HEK293T (cell line): ENCODE measurements around the gene SMC2.

Experiments
- CTCF ChIA-PET: fragments of 350-600 bp; formaldehyde crosslinking; extraction: SDS; loops from one replicate; lab custom pipeline; 2021; ENCODE audit warnings: antibody characterized with exemption, inconsistent platforms; lab: Yijun Ruan, JAX
- POLR2A ChIA-PET: fragments of 350-600 bp; formaldehyde crosslinking; extraction: SDS; loops from one replicate; lab custom pipeline; 2020; ENCODE audit warnings: antibody characterized with exemption, inconsistent platforms; lab: Yijun Ruan, JAX
- DNase-seq: peaks from one replicate; pipeline ENCODE4 v3.0.0; 2012; ENCODE audit warnings: mixed read lengths; ENCODE audit errors: extremely low spot score
- ARNT ChIP-seq: fragments of 450-650 bp; IDR thresholded peaks from 2 replicates; pipeline ENCODE4 v1.6.1; 2017; ENCODE audit warnings: mild to moderate bottlenecking
- BHLHE40 ChIP-seq: fragments of 450-650 bp; IDR thresholded peaks from 2 replicates; pipeline ENCODE4 v1.6.1; 2016; ENCODE audit warnings: mild to moderate bottlenecking, moderate library complexity, borderline replicate concordance
- CTBP1 ChIP-seq: fragments of 450-650 bp; IDR thresholded peaks from 2 replicates; pipeline ENCODE4 v1.6.1; 2016; ENCODE audit warnings: borderline replicate concordance
- ELF4 ChIP-seq: fragments of 450-650 bp; IDR thresholded peaks from 2 replicates; pipeline ENCODE4 v1.6.1; 2017; ENCODE audit warnings: antibody characterized with exemption
- FOXA1 ChIP-seq: fragments of 450-650 bp; IDR thresholded peaks from 2 replicates; pipeline ENCODE4 v1.6.1; 2016; ENCODE audit warnings: mild to moderate bottlenecking
- FOXK2 ChIP-seq: fragments of 450-650 bp; IDR thresholded peaks from 2 replicates; pipeline ENCODE4 v1.6.1; 2016; ENCODE audit warnings: mild to moderate bottlenecking
- FOXM1 ChIP-seq: fragments of 450-650 bp; IDR thresholded peaks from 2 replicates; pipeline ENCODE4 v1.6.1; 2017; ENCODE audit warnings: mild to moderate bottlenecking, borderline replicate concordance
- HDGF ChIP-seq: fragments of 450-650 bp; IDR thresholded peaks from 2 replicates; pipeline ENCODE4 v1.6.1; 2017; ENCODE audit warnings: antibody characterized with exemption, borderline replicate concordance
- L3MBTL2 ChIP-seq: fragments of 450-650 bp; conservative IDR thresholded peaks from 2 replicates; pipeline ENCODE4 v1.6.1; 2016; ENCODE audit warnings: mild to moderate bottlenecking
- LEF1 ChIP-seq: fragments of 450-650 bp; IDR thresholded peaks from 2 replicates; pipeline ENCODE4 v1.6.1; 2017; ENCODE audit warnings: mild to moderate bottlenecking, borderline replicate concordance
- NFRKB ChIP-seq: fragments of 450-650 bp; IDR thresholded peaks from 2 replicates; pipeline ENCODE4 v1.6.1; 2016; ENCODE audit warnings: mild to moderate bottlenecking, moderate library complexity
- PKNOX1 ChIP-seq: fragments of 450-650 bp; IDR thresholded peaks from 2 replicates; pipeline ENCODE4 v1.6.1; 2016
- SP1 ChIP-seq: fragments of 450-650 bp; IDR thresholded peaks from 2 replicates; pipeline ENCODE4 v1.6.1; 2017
- SUZ12 ChIP-seq: fragments of 450-650 bp; IDR thresholded peaks from 2 replicates; pipeline ENCODE4 v1.6.1; 2016; ENCODE audit warnings: mild to moderate bottlenecking
- TARDBP ChIP-seq: fragments of 450-650 bp; IDR thresholded peaks from 2 replicates; pipeline ENCODE4 v1.6.1; 2016
- ZNF384 ChIP-seq: fragments of 450-650 bp; IDR thresholded peaks from 2 replicates; pipeline ENCODE4 v1.6.1; 2016

SMC2 gene

GRCh38 chr9:104074876-104075275 is 19.2 kb upstream of the SMC2 start:
- TF ChIP-seq ARNT (no peak), L3MBTL2 (no peak), SP1 (no peak), TARDBP (no peak)
- ChIA-PET POLR2A (no interaction called here), CTCF (interaction anchor here (0.7 kb wide), 1 partner anchor 8 kb away, joined by 4 read pairs; no protein-coding TSS in a partner anchor)
- DNase-seq, result no peak

- CTCF ChIA-PET, result interaction anchor here (0.7 kb wide), 1 partner anchor 10 kb away, joined by 4 read pairs; no protein-coding TSS in a partner anchor
Measured at GRCh38 chr9:104075801-104076753, 18.0 kb upstream of the SMC2 start.

GRCh38 chr9:104078596-104078995 is 15.5 kb upstream of the SMC2 start:
- DNase-seq, result no peak
- ChIA-PET CTCF (no interaction called here), POLR2A (no interaction called here)
- TF ChIP-seq TARDBP (no peak), PKNOX1 (no peak), FOXA1 (no peak), BHLHE40 (no peak), FOXM1 (no peak), CTBP1 (no peak), ARNT (no peak), L3MBTL2 (no peak), HDGF (no peak), ZNF384 (no peak), SP1 (no peak), SUZ12 (no peak), ELF4 (no peak), FOXK2 (no peak), LEF1 (no peak), NFRKB (no peak)

More at GRCh38 chr9:104075801-104076753, 18.0 kb upstream of the SMC2 start:
- POLR2A ChIA-PET, result no interaction called here
- no peak for TF ChIP-seq NFRKB
- no peak for TF ChIP-seq FOXA1
- TF ChIP-seq ZNF384, result no peak
- TF ChIP-seq FOXM1, result no peak
- no peak for TF ChIP-seq LEF1
- no peak for TF ChIP-seq HDGF
- no peak for TF ChIP-seq L3MBTL2
- no peak for TF ChIP-seq FOXK2
- no peak for TF ChIP-seq TARDBP
- no peak for TF ChIP-seq PKNOX1
- DNase-seq, result no peak

- ChIA-PET POLR2A (no interaction called here), CTCF (no interaction called here)
- TF ChIP-seq FOXM1, result no peak
- TF ChIP-seq LEF1, result no peak
- TF ChIP-seq PKNOX1, result no peak
- no peak for TF ChIP-seq ZNF384
- no peak for TF ChIP-seq BHLHE40
- TF ChIP-seq ARNT, result no peak
- TF ChIP-seq NFRKB, result no peak
- TF ChIP-seq FOXK2, result no peak
- TF ChIP-seq CTBP1, result no peak
- no peak for TF ChIP-seq ELF4
- TF ChIP-seq L3MBTL2, result no peak
- TF ChIP-seq FOXA1, result no peak
- no peak for TF ChIP-seq HDGF
- no peak for TF ChIP-seq SUZ12
- no peak for TF ChIP-seq SP1
- TF ChIP-seq TARDBP, result no peak
- DNase-seq, result no peak
Measured at GRCh38 chr9:104080983-104081382, 13.1 kb upstream of the SMC2 start.

- TF ChIP-seq HDGF, result no peak
- TF ChIP-seq SP1, result no peak
- no peak for TF ChIP-seq FOXK2
- TF ChIP-seq CTBP1, result no peak
- no peak for TF ChIP-seq ARNT
- TF ChIP-seq LEF1, result no peak
- no peak for TF ChIP-seq TARDBP
- no peak for TF ChIP-seq L3MBTL2
- no peak for TF ChIP-seq PKNOX1
- no peak for TF ChIP-seq FOXM1
- no peak for TF ChIP-seq ELF4
- no peak for TF ChIP-seq ZNF384
- no peak for TF ChIP-seq NFRKB
- no peak for TF ChIP-seq BHLHE40
- TF ChIP-seq SUZ12, result no peak
- TF ChIP-seq FOXA1, result no peak
- ChIA-PET POLR2A (no interaction called here), CTCF (no interaction called here)
- no peak for DNase-seq
Measured at GRCh38 chr9:104082168-104082567, 11.9 kb upstream of the SMC2 start.
